ENCODE results near the gene CBL.
"Not testable (repeated sequence)": the region's sequence is repeated elsewhere in the genome, so short reads cannot be mapped to it uniquely, and the experiment has no call there.

CBL gene

DNA sequence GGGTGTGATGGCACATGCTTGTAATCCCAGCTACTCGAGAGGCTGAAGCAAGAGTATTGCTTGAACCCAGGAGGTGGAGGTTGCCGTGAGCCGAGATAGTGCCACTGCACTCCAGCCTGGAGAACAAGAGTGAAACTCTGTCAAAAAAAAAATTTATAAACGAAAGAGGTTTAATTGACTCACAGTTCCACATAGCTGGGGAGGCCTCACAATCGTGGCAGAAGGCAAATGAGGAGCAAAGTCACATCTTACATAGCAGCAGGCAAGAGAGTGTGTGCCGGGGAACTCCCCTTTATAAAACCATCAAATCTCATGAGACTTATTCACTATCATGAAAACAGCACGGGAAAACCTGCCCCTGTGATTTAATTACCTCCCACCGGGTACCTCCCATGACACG is 21.7 kb upstream of the CBL start:
- in situ Hi-C loops (cut with MboI; ENCODE audit: low sequenced_read_pairs): not testable (repeated sequence)

DNA sequence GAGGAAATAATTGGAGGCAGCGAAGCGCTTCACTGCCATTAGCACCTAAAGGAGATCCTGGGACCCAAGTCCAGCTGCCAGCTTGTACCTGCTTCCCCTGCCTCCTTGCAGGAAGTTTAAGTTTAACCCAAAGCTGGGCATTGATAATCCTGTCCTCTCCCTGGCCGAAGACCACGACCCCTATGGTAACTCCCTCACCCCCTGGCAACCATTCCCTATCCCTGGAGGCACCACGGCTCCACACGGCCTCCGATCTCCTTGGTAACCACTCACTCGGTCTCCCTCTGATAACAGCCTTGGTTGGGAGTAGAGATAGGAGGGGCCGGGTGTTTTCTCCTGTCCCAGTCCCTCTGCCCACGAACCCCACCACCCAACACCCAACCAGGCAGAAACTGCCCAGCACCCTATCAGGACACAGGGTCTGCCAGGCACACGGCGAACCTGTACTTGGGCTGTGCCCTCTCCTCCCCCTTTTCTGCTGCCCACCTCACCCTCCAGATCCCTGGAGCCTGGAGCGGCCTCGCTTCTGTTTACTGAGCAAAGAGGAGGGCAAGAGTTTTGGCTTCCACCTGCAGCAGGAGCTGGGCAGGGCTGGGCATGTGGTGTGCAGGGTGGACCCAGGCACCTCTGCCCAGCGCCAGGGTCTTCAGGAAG is 20.0 kb upstream of the CBL start:
- in situ Hi-C loops (cut with MboI; ENCODE audit: low sequenced_read_pairs): no loop called here

DNA sequence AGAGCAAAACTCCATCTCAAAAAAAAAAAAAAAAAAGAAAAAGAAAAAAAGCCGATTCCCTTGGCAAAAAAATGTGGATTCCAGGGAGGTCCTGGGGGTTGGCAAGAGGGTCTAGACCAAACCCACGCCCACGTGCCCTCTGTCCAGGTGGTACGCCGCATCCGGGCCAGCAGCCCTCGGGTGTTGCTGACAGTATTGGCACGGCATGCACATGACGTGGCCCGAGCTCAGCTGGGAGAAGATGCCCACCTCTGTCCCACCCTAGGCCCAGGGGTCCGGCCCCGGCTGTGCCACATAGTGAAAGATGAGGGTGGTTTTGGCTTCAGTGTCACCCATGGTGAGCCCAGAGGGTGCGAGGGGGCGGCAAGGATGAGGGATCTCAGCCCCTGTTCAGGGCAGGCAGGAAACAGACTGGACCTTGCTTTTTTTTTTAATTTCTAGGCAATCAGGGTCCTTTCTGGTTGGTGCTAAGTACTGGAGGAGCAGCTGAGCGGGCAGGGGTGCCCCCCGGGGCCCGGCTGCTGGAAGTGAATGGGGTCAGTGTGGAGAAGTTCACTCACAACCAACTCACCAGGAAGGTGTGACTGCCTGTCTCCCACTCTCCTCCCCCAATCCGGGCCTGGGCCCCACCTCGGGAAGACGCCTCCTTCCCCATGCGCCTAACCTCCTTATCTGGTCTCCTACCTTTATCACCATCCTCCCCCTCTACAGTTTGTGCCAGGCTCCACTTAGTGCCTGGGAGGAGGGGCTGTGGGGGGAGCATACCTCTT is 18.8 kb upstream of the CBL start:
- in situ Hi-C loops (cut with MboI; ENCODE audit: low sequenced_read_pairs): no loop called here

DNA sequence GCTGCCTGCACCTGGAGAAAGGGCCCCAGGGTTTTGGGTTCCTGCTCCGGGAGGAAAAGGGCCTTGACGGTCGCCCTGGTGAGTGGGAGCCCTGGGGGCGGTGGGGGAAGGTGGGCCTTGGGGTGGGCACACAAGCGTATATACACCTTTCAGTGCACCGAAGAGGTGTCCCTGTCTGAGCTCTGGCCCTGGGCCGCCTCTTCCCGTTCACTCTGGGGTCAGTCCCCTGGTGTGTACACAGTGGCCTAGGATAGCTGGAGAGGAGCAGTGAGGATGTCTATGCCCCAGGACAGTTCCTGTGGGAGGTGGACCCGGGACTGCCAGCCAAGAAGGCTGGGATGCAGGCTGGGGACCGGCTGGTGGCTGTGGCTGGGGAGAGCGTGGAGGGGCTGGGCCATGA is 18.1 kb upstream of the CBL start:
- in situ Hi-C loops (cut with MboI; ENCODE audit: low sequenced_read_pairs): no loop called here

DNA sequence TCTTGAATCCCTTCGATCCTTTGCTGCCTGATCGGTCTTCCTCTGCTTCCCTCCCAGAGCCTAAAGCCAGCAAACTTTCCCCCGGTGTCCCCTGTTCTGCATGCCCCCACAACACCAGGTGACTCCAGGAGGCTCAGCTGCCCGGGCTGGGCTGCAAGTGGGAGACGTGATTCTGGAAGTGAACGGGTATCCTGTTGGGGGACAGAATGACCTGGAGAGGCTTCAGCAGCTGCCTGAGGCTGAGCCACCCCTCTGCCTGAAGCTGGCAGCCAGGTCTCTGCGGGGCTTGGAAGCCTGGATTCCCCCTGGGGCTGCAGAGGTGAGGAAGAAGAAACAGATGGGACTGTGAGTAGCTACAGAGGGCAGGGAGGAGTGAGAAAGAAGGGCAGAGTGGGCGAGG is 17.3 kb upstream of the CBL start:
- in situ Hi-C loops (cut with MboI; ENCODE audit: low sequenced_read_pairs): no loop called here

DNA sequence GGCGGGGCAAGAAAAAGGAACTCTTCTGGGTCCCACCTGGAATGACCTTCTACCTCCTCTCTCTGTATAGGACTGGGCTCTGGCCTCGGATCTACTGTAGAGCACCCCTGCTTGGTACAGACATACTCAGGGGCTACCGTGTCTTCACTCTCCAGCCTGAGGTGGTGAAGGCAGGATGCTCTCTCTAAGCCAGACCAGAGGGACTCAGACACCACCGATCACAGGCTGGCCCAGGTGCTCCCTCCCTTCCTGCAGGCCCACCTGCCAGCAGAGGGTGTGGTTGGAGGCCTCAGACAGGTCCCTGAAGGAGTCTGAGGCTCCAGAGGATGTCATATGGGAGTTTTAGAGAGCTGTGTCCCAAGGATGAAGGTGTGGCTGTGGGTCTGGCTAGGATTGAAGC is 16.7 kb upstream of the CBL start:
- in situ Hi-C loops (cut with MboI; ENCODE audit: low sequenced_read_pairs): no loop called here

DNA sequence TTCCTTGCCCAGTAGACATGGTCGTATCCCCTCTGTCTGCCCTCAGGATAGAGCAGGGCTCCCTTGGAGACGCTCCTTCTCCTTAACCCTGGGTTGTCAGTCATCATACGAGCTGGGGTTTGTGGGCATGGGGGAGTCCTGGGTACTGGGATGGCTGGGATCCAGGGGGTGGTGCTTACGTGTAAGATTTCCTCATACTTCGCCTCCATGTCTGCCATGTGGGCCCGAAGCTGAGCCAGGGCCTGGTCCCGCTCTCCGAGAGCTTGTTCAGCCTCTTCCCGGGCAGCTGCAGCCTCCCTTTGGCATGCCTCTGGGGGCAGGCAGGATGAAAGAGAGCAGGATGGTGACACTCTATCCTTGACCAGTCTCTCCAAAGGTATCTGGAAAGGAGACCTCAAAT is 15.6 kb upstream of the CBL start:
- in situ Hi-C loops (cut with MboI; ENCODE audit: low sequenced_read_pairs): no loop called here

DNA sequence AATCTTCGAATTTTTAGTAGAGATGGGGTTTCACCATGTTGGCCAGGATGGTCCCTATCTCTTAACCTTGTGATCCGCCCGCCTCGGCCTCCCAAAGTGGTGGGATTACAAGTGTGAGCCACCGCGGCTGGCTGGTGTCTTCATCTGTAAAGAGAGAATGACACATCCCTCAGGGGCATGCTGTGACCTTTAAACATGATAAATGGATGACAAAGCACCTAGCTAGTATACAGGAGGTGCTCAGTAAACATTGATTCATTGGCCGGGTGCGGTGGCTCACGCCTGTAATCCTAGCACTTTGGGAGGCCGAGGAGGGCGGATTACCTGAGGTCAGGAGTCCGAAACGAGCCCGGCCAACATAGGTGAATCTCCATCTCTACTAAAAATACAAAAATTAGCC is 14.9 kb upstream of the CBL start:
- in situ Hi-C loops (cut with MboI; ENCODE audit: low sequenced_read_pairs): not testable (repeated sequence)

DNA sequence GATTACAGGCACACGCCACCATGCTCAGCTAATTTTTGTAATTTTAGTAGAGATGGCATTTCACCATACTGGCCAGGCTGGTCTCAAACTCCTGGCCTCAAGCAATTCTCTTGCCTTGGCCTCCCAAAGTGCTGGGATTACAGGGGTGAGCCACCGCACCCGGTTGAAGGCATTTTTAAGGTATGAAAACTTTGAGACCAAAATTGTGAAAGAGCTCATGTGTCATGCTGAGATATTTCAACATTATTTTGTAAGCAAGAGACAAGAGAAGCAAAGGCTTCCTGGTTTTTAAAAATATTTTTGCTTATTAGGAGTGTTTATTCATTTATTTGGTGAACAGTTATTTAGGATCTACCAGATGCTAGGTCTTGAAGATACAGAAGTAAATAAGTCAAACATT is 14.0 kb upstream of the CBL start:
- in situ Hi-C loops (cut with MboI; ENCODE audit: low sequenced_read_pairs): no loop called here

DNA sequence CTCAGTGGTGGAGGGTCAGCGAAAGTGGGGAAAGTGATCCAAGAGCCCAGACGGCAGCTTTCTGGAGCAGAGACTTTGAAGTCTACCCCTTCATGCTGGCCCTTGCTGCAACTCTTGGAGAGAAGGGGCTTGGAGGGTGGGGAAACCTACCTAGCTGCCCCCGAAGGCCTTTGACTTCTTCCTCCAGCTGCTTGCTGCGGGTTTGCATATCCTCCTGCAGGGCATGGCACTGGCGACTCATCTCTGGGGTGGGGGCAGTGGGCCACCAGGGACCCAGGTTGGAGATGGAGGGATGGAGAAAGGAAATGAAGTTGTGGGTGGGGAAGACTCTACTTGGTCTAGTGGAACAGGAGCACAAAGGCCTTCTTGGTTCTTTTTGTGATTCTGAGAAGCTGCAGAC is 13.1 kb upstream of the CBL start:
- in situ Hi-C loops (cut with MboI; ENCODE audit: low sequenced_read_pairs): no loop called here

DNA sequence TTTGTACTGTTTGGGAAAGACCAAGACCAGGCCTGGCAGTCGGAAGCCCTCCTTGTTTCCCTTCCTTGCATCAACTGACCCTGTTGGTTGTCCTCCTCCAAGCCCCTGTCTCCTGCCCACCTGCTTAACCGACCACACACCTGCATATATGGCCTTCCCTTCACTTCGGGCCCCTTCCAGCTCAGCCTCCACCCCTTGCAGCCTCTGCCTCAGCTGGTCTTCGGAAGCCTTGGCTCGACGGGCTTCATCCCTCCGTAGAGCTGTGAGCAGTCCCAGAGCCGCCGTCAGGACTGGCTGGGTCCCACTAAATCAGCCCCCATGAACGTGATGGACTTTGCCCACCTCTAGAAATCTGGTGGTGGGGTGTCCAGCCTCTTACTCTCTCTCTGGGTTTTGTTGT is 12.5 kb upstream of the CBL start:
- in situ Hi-C loops (cut with MboI; ENCODE audit: low sequenced_read_pairs): no loop called here

DNA sequence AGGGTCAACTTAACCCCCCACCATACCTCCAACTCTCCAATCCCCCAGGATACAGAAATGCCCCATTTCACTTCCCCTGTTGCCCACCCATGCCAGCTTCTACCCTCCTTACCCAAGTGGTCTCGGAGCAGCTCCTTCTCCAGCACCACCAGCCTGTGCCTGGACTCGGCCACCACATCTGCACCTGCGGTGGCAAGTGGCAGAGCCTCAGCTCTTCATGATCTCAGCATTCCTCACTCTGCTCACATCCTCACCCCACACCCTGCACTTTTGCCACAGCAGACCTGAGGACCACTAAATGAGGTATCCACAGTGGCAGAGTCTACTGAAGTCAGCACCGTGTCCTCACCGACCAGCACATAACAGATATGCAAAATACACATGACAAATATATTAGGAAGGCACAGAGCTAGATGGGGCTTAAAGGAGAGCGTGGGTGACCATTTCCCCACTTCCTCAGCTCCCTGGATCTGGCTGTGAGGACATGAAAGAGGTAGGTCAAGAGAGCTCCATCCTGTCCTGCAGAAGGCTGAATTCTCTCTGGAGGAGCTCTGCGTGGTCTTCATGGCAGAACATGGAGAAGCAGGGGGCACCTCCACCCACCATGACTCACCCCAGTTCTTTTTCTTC is 11.2 kb upstream of the CBL start:
- in situ Hi-C loops (cut with MboI; ENCODE audit: low sequenced_read_pairs): no loop called here

DNA sequence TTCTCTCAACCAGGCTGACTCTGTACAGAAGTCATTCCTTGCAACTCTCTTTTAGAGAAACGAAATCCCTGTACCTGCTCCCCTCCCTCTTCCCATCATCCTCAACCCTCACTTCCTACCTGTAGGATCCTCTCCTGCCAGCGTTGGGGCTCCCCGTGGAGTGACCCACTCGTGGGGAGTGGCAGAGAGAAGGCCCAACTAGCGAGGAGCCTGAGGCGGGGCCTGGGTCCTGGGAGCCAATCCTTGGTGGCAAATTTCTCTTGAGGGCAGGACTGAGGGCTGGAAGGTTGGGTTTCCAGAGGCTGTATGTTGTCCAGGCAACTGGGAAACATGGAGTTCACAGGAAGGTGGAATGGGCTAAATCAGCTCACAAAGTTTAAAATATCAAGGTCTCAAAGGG is 10.5 kb upstream of the CBL start:
- in situ Hi-C loops (cut with MboI; ENCODE audit: low sequenced_read_pairs): no loop called here

DNA sequence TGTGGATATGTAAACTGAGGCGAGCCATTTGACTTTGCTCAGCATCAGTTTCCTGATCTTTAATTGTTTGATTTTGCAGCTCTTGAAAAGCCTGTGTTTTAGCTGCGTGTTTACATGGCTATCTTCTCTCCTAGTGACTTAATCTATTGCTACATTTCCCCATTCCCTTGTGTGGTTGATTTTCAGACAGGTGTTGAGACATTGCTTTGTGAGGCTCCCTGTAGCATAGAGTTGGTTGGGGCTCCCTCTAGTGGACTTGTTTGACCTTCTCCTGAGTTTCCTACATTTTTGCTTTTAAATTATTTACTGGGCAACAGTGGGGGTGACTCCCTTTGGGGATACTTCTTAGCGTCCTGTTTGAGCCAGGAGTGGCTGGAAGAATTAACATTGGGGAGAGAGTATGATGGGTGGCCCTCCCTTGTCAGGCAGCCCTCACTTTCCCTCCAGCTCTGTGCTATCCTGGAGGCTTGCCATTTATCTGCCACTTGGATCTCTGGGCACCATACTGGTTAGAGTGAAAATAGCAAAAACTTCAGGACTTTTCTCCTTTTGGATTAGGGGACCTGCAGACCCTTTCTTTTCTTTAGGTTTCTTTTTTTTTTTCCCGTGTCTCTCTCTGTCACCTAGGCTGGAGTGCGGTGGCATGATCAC is 9.2 kb upstream of the CBL start:
- in situ Hi-C loops (cut with MboI; ENCODE audit: low sequenced_read_pairs): no loop called here

DNA sequence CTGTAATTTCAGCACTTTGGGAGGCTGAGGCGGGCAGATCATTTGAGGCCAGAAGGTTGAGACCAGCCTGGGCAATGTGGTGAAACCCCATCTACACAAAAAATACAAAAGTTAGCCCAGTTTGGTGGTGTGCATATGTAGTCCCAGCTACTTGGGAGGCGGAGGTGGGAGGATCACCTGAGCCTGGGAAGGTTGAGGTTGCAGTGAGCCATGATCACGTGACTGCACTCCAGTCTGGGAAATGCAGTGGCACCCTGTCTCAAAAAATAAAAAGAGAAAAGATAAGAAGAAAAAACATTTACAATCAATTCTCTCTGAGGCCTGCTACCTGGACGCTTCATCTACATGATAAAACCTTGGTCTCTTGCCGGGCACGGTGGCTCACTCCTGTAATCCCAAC is 7.2 kb upstream of the CBL start:
- in situ Hi-C loops (cut with MboI; ENCODE audit: low sequenced_read_pairs): no loop called here

DNA sequence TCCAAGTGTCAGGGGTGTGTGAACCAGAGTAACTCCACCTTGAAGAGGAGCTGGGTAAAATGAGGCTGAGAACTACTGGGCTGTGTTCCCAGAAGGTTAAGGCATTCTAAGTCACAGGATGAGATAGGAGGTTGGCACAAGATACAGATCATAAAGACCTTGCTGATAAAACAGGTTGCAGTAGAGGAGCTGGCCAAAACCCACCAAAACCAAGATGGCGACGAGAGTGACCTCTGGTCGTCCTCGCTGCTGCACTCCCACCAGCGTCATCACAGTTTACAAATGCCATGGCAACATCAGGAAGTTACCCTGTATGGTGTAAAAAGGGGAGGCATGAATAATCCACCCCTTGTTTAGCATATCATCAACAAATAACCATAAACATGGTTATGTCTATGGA is 4.9 kb upstream of the CBL start:
- in situ Hi-C loops (cut with MboI; ENCODE audit: low sequenced_read_pairs): not testable (repeated sequence)

DNA sequence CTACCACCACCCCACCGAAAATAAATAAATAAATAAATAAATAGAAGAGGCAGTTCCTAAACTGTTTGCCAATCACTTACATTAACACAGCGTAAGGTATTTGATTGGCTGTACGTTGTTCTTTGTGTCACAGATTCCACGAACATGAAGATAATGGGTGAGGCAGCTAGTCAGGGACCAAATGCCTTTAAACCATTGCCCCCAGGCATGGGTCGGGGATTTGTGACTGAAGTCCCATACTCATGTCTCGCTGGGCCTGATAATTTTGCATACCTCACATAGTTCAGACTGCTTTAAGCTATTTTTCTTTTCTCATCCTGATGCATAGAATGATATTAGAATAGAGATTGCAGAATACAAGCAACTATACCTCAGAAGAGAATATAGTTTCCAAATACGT is 3.6 kb upstream of the CBL start:
- in situ Hi-C loops (cut with MboI; ENCODE audit: low sequenced_read_pairs): no loop called here

DNA sequence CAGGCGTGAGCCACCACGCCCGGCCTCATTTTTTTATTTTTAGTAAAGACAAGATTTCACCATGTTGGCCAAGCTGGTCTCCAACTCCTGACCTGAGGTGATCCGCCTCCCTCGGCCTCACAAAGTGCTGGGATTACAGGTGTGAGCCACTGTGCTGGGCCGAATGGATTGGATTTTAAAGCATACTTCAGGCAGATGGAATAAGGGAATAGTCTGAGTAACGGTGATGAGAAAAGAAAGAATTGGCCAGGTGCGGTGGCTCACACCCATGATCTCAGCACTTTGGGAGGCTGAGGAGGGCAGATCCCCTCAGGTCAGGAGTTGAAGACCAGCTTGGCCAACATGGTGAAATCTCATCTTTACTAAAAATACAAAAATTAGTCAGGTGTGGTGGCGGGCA is 2.1 kb upstream of the CBL start:
- in situ Hi-C loops (cut with MboI; ENCODE audit: low sequenced_read_pairs): no loop called here

DNA sequence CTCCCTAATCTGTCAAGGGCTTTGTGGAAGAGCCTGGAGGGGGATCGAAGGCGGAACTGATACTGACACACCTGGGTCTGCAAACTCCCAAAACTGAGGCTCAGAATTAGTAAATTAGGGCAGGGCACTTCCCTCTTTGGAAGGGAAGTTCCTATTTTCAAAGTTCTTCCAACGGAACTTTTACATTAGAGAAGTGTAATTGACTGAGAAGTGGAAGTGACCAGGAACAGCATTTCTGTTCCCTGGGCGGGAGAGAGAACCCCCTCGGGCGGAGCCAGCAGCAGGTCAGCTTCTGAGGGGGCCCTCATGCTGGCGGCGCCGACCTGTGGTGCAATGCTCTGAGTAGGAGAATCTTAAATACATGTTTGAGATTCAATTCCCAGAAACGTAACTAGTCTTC is 1.1 kb upstream of the CBL start:
- in situ Hi-C loops (cut with MboI; ENCODE audit: low sequenced_read_pairs): no loop called here

DNA sequence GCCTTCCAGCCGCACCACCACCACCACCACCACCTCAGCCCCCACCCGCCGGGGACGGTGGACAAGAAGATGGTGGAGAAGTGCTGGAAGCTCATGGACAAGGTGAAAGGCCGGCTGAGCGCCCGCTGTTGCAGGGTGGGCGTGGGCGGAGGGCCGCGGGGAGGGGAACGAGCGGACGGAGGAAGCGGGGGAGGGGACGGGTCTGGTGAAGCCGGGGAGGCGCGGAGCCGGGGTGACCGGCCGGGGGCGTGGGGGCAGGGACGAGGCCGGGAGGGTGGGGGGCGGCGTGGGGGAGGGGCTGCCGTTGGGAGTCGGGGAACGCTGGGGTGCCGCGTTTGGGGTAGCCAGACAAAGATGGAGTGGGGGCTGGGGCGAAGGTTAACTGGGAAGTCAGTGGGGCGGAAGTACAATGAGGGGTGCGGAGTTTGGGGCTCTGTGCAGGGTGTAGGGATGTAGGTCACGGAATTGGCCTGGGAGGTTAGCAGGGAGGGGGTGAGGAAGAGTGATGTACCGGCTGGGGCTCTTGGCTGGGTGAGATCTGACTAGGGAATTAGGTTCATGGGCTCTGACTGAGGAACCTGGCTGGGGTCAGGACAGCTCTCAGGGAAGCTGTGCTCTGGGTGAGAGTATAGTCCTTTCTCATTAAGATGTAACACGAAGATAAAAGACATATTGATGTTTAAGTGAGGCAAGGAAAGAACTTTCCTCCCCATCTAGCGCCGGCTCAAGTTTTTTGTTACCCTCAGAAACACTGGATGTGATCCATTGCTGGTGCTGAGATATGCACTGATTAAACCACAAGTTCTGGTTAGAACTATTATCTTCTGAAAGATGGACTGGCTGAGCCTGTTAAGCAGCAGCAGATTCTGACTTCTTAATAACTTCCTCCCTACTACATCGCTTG is 624 bp downstream of the CBL start:
- in situ Hi-C loops (cut with MboI; ENCODE audit: low sequenced_read_pairs): no loop called here

DNA sequence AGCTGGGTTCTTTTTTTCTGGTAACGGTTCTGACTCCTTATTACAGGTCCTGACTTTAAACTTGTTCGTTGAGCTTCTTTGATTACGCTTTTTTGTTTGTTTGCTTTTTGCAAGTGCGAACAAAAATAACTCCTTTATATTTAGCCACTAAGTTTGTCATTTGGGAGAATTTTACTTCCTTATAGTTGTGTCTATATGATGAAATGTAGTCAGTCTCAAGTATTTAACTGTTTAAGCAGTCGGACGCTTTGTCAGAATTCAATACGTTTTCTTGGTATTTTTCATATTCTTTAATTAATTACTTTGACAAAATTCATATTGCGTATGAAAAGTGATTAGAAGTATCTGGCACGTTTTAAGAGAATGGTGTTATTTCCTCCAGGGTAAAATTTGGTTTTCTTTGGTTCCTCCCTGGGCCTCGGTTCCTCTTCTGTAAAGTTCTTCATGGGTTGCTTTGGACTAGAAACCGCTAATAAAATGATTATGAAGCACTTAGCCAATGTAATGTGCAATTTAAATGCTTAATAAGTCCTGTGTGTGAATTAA is 1.3 kb downstream of the CBL start:
- in situ Hi-C loops (cut with MboI; ENCODE audit: low sequenced_read_pairs): no loop called here

Data from HL-60/S4 treated with retinoic acid at 250 ng/mL for 4 days and 3 days (cell line).